Fibroblast of pulmonary artery (primary cell): Measurements from ENCODE around the gene LDLRAD4.

Source experiments
- DNase-seq: peaks from one replicate; pipeline ENCODE4 v3.0.0-alpha.2; 2010; ENCODE audit warnings: low read depth
- H3K4me3 ChIP-seq: replicated peaks from 2 replicates; pipeline ENCODE4 v1.5.1; 2011; ENCODE audit warnings: low read depth, mild to moderate bottlenecking, control low read depth, low read length, moderate library complexity
- TF ChIP-seq, protein P1 (sequence below): IDR thresholded peaks from 2 replicates; pipeline ENCODE4 v1.5.1; 2011; ENCODE audit warnings: mild to moderate bottlenecking, control low read depth, low read length, inconsistent platforms; ENCODE audit errors: missing control alignments

The LDLRAD4 gene

GRCh38 chr18:13541621-13542519, 323.3 kb downstream of the LDLRAD4 start:
- TF ChIP-seq, protein P1, sequence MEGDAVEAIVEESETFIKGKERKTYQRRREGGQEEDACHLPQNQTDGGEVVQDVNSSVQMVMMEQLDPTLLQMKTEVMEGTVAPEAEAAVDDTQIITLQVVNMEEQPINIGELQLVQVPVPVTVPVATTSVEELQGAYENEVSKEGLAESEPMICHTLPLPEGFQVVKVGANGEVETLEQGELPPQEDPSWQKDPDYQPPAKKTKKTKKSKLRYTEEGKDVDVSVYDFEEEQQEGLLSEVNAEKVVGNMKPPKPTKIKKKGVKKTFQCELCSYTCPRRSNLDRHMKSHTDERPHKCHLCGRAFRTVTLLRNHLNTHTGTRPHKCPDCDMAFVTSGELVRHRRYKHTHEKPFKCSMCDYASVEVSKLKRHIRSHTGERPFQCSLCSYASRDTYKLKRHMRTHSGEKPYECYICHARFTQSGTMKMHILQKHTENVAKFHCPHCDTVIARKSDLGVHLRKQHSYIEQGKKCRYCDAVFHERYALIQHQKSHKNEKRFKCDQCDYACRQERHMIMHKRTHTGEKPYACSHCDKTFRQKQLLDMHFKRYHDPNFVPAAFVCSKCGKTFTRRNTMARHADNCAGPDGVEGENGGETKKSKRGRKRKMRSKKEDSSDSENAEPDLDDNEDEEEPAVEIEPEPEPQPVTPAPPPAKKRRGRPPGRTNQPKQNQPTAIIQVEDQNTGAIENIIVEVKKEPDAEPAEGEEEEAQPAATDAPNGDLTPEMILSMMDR, result no peak
- no peak overlapping the region for H3K4me3 ChIP-seq
- no peak for DNase-seq

- DNase-seq, result no peak
- H3K4me3 ChIP-seq, result no peak overlapping the region
- TF ChIP-seq, protein P1, result no peak
Observed at GRCh38 chr18:13542520-13542847, 323.9 kb downstream of the LDLRAD4 start.

GRCh38 chr18:13543144-13543543, 324.6 kb downstream of the LDLRAD4 start:
- TF ChIP-seq, protein P1, result no peak
- DNase-seq, result no peak

GRCh38 chr18:13543811-13544732, 325.5 kb downstream of the LDLRAD4 start:
- no peak for DNase-seq
- TF ChIP-seq, protein P1, result no peak
- no peak overlapping the region for H3K4me3 ChIP-seq

More at GRCh38 chr18:13543144-13543543, 324.6 kb downstream of the LDLRAD4 start:
- no peak overlapping the region for H3K4me3 ChIP-seq

DNA sequence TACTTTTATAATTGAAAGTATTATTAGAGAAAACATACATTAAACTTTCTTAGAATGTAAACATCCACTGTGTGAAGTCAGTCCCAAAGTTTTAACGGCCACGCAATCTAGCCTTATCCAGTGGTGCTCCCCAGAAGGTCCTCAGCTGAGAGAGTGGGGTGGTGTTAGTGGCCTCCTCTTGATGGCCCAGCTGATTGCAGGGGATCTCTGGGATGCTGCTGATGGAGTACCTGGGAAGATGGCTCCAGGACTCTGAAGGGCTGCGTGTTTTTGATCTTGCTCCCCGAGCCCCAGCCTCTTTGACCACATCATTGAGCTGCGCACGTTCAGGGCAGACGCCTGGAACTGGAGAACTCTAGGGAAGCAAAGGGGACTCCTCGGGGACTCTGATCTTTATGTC, 326.4 kb downstream of the LDLRAD4 start:
- no peak overlapping the region for H3K4me3 ChIP-seq
- no peak for DNase-seq
- TF ChIP-seq, protein P1, result no peak

DNA sequence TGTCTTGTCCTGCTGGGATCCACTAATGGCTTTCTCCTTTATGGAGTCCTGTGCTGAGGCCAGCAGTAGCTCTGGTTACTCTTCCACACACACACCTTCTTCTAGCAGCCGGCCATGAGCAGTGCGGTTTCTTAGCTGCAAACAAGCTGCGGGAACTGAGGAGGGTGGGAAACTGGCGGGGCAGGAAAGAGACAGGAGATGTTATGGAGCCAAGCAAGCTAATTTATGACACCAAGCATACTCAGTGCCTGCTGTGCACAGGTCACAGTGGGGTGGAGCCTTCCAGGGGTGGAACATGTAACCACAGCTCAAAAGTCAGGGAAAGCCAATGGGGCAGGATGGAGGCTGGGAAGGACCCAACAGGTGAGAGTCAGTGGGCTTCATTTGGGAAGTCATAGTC, 327.0 kb downstream of the LDLRAD4 start:
- TF ChIP-seq, protein P1, result no peak
- H3K4me3 ChIP-seq, result no peak overlapping the region
- no peak for DNase-seq
